GM18505 (cell line): ENCODE results near the gene H3-3A.

Experiments used
- ATAC-seq: cut with Tn5 transposase; IDR thresholded peaks from one replicate; pipeline ENCODE4 v1.9.1; 2021; ENCODE audit not compliant: unreplicated experiment
- POLR2A ChIP-seq: IDR thresholded peaks from 4 replicates; pipeline ENCODE4 v1.6.1; 2011; ENCODE audit warnings: borderline replicate concordance; ENCODE audit not compliant: insufficient read depth, insufficient read length; ENCODE audit errors: extremely low read depth

The H3-3A gene

GRCh38 chr1:226118357-226118756, 55.8 kb downstream of the H3-3A start:
- no peak for TF ChIP-seq POLR2A
- no peak for ATAC-seq

- no peak for ATAC-seq
- no peak for TF ChIP-seq POLR2A
Measured at GRCh38 chr1:226119169-226119568, 56.7 kb downstream of the H3-3A start.

- no peak for ATAC-seq
Measured at GRCh38 chr1:226120398-226120797, 57.9 kb downstream of the H3-3A start.

GRCh38 chr1:226121049-226121586, 58.6 kb downstream of the H3-3A start:
- TF ChIP-seq POLR2A: no peak

More at GRCh38 chr1:226120398-226120797, 57.9 kb downstream of the H3-3A start:
- TF ChIP-seq POLR2A: no peak

More at GRCh38 chr1:226121049-226121586, 58.6 kb downstream of the H3-3A start:
- ATAC-seq: no peak
